H9 (cell line): ENCODE measurements around the gene KLHL2. TPM values are rescaled to one million over a fixed set of nuclear protein-coding genes. Genes with fewer than 3 reads are reported as not detected.

Experiments used
- DNase-seq: peaks from one replicate; pipeline ENCODE4 v3.0.0-alpha.2; 2017
- H2AFZ ChIP-seq: one replicate; pipeline ENCODE4 v1.6.1; 2013; ENCODE audit warnings: mild to moderate bottlenecking, low read length, control low read depth, moderate library complexity
- H2AK5ac ChIP-seq: 2 replicates; pipeline ENCODE4 v1.6.1; 2013; ENCODE audit warnings: low read length, control low read depth, mixed read lengths; ENCODE audit not compliant: insufficient read length
- H2BK120ac ChIP-seq: one replicate; pipeline ENCODE4 v1.6.1; 2013; ENCODE audit warnings: low read depth, mild to moderate bottlenecking, low read length, control low read depth, inconsistent platforms; ENCODE audit not compliant: poor library complexity, severe bottlenecking
- H2BK12ac ChIP-seq: 2 replicates; pipeline ENCODE4 v1.6.1; 2013; ENCODE audit warnings: low read length, control low read depth, mixed read lengths, low read depth; ENCODE audit not compliant: insufficient read length
- H2BK15ac ChIP-seq: 2 replicates; pipeline ENCODE4 v1.6.1; 2013; ENCODE audit warnings: low read depth, low read length, control low read depth
- H2BK20ac ChIP-seq: one replicate; pipeline ENCODE4 v1.6.1; 2013; ENCODE audit warnings: low read depth, mild to moderate bottlenecking, low read length, control low read depth, inconsistent platforms; ENCODE audit not compliant: poor library complexity, severe bottlenecking
- H2BK5ac ChIP-seq: 2 replicates; pipeline ENCODE4 v1.6.1; 2013; ENCODE audit warnings: low read length, control low read depth, mixed read lengths; ENCODE audit not compliant: insufficient read length
- H3K14ac ChIP-seq: 2 replicates; pipeline ENCODE4 v1.6.1; 2013; ENCODE audit warnings: low read length, control low read depth; ENCODE audit not compliant: insufficient read depth
- H3K18ac ChIP-seq: 2 replicates; pipeline ENCODE4 v1.6.1; 2013; ENCODE audit warnings: low read depth, mild to moderate bottlenecking, mixed read lengths, low read length, control low read depth; ENCODE audit not compliant: insufficient read length
- H3K23ac ChIP-seq: 2 replicates; pipeline ENCODE4 v1.6.1; 2013; ENCODE audit warnings: low read length, control low read depth, mixed read lengths, low read depth; ENCODE audit not compliant: insufficient read length
- H3K23me2 ChIP-seq: 2 replicates; pipeline ENCODE4 v1.6.1; 2013; ENCODE audit warnings: low read depth, mild to moderate bottlenecking, mixed read lengths, low read length, control low read depth; ENCODE audit not compliant: insufficient read length, poor library complexity, severe bottlenecking
- H3K27ac ChIP-seq: 2 replicates; pipeline ENCODE4 v1.5.1; 2013; ENCODE audit warnings: low read length, control low read depth, mixed read lengths, low read depth; ENCODE audit not compliant: insufficient read length
- H3K27me3 ChIP-seq: 2 replicates; pipeline ENCODE4 v1.6.1; 2013; ENCODE audit warnings: low read length, control low read depth, inconsistent platforms; ENCODE audit not compliant: insufficient read depth
- H3K4ac ChIP-seq: 2 replicates; pipeline ENCODE4 v1.6.1; 2013; ENCODE audit warnings: low read depth, mild to moderate bottlenecking, control low read depth, inconsistent platforms, low read length, moderate library complexity
- H3K4me1 ChIP-seq: 2 replicates; pipeline ENCODE4 v1.6.1; 2013; ENCODE audit warnings: low read length, control low read depth, inconsistent platforms; ENCODE audit not compliant: insufficient read depth
- H3K4me2 ChIP-seq: 2 replicates; pipeline ENCODE4 v1.6.1; 2013; ENCODE audit warnings: low read length, control low read depth, mixed read lengths; ENCODE audit not compliant: insufficient read length, insufficient read depth
- H3K56ac ChIP-seq: 2 replicates; pipeline ENCODE4 v1.6.1; 2013; ENCODE audit warnings: low read depth, mild to moderate bottlenecking, mixed read lengths, low read length, control low read depth; ENCODE audit not compliant: insufficient read length
- H3K79me1 ChIP-seq: 2 replicates; pipeline ENCODE4 v1.6.1; 2013; ENCODE audit warnings: low read depth, mild to moderate bottlenecking, moderate library complexity, low read length, control low read depth, inconsistent platforms; ENCODE audit not compliant: insufficient read depth, poor library complexity, severe bottlenecking
- H3K79me2 ChIP-seq: 2 replicates; pipeline ENCODE4 v1.6.1; 2013; ENCODE audit warnings: low read length, control low read depth, inconsistent platforms; ENCODE audit not compliant: insufficient read depth
- H3K9ac ChIP-seq: 2 replicates; pipeline ENCODE4 v1.6.1; 2013; ENCODE audit warnings: low read length, control low read depth, mixed read lengths; ENCODE audit not compliant: insufficient read length; ENCODE audit errors: extremely low read depth
- H3K9me3 ChIP-seq: one replicate; pipeline ENCODE4 v1.6.1; 2013; ENCODE audit warnings: low read depth, low read length, inconsistent platforms; ENCODE audit not compliant: control insufficient read depth
- H3T11ph ChIP-seq: one replicate; pipeline ENCODE4 v1.6.1; 2013; ENCODE audit warnings: mild to moderate bottlenecking, low read length, control low read depth, inconsistent platforms
- H4K20me1 ChIP-seq: one replicate; pipeline ENCODE4 v1.6.1; 2013; ENCODE audit not compliant: control insufficient read depth, insufficient read length, insufficient read depth
- H4K5ac ChIP-seq: 2 replicates; pipeline ENCODE4 v1.6.1; 2013; ENCODE audit warnings: low read depth, mild to moderate bottlenecking, mixed read lengths, low read length, control low read depth; ENCODE audit not compliant: insufficient read length
- H4K8ac ChIP-seq: replicated peaks from 2 replicates; pipeline ENCODE4 v1.6.1; 2013; ENCODE audit warnings: low read length, control low read depth, mixed read lengths, low read depth; ENCODE audit not compliant: insufficient read length
- H4K91ac ChIP-seq: 2 replicates; pipeline ENCODE4 v1.6.1; 2013; ENCODE audit warnings: low read depth, mild to moderate bottlenecking, moderate library complexity, mixed read lengths, low read length, control low read depth; ENCODE audit not compliant: insufficient read length
- H3K27ac Mint-ChIP-seq, 3 experiments: 2 replicates in 2 of 3; 3 replicates in 1 of 3; pipeline ENCODE4 v1.8.0; 2020 to 2021; ENCODE audit warnings: mixed read lengths in 3 of 3, mild to moderate bottlenecking in 1 of 3, moderate library complexity in 1 of 3
- H3K27me3 Mint-ChIP-seq: 2 replicates; pipeline ENCODE4 v1.8.0; 2021; ENCODE audit warnings: low read depth, mild to moderate bottlenecking, moderate library complexity, mixed read lengths
- H3K36me3 Mint-ChIP-seq, 3 experiments: 2 replicates in 2 of 3; 3 replicates in 1 of 3; pipeline ENCODE4 v1.8.0; 2020 to 2021; ENCODE audit warnings: low read depth in 3 of 3, mixed read lengths in 3 of 3; ENCODE audit not compliant: insufficient read depth in 1 of 3
- H3K4me1 Mint-ChIP-seq, 2 experiments: 2 replicates each; pipeline ENCODE4 v1.8.0; 2020; ENCODE audit warnings: mixed read lengths in 2 of 2
- H3K4me3 Mint-ChIP-seq, 2 experiments: 2 replicates in 1 of 2; 3 replicates in 1 of 2; pipeline ENCODE4 v1.8.0; 2020 to 2021; ENCODE audit warnings: mild to moderate bottlenecking in 2 of 2, mixed read lengths in 2 of 2, moderate library complexity in 1 of 2
- H3K9me3 Mint-ChIP-seq, 2 experiments: 2 replicates in 1 of 2; 3 replicates in 1 of 2; pipeline ENCODE4 v1.8.0; 2020; ENCODE audit warnings: mild to moderate bottlenecking in 2 of 2, mixed read lengths in 2 of 2, moderate library complexity in 1 of 2
- CTCF ChIP-seq: fragments of 200-600 bp; sonication (generic); conservative IDR thresholded peaks from 3 replicates; pipeline ENCODE4 v1.8.0; 2021; ENCODE audit warnings: antibody characterized with exemption, mild to moderate bottlenecking
- WGBS: extraction: QIAGEN DNeasy Blood & Tissue Kit; methylation state at CpG from one replicate; pipeline ENCODE4 v1.1.7; 2013; ENCODE audit warnings: missing lambda C conversion rate, low lambda C conversion rate, mixed read lengths; ENCODE audit not compliant: insufficient read length; ENCODE audit errors: extremely low coverage; 5-methylcytosine and 5-hydroxymethylcytosine counted together
- total RNA-seq: library from RNA; stranded (reverse); gene quantifications from 2 replicates; pipeline ENCODE4 v1.2.1, GENCODE V29; 2021

Gene KLHL2
- total RNA-seq, 1 experiment from 2014 or later, result 14.3 TPM

GRCh38 chr4:165308166-165308565 lies 100.8 kb downstream of the KLHL2 start:
- Histone ChIP-seq H4K91ac (no peak overlapping the region), H3K18ac (no peak overlapping the region), H2AFZ (no peak overlapping the region), H3K14ac (no peak overlapping the region), H3K9me3 (no peaks in the 10 kb centered on the region), H2AK5ac (no peak overlapping the region), H3T11ph (no peak overlapping the region), H3K79me1 (no peaks in the 10 kb centered on the region), H3K27ac (no peak overlapping the region), H2BK5ac (no peak overlapping the region), H3K4me2 (no peak overlapping the region), H3K4ac (no peak overlapping the region), H2BK15ac (no peak overlapping the region), H2BK120ac (no peak overlapping the region), H4K20me1 (no peaks in the 10 kb centered on the region), H2BK12ac (no peak overlapping the region), H3K23me2 (no peaks in the 10 kb centered on the region), H3K27me3 (no peaks in the 10 kb centered on the region), H3K79me2 (no peaks in the 10 kb centered on the region), H3K9ac (no peak overlapping the region), H4K5ac (no peak overlapping the region), H4K8ac (no peak overlapping the region), H3K23ac (no peak overlapping the region), H3K4me1 (no peaks in the 10 kb centered on the region), H2BK20ac (no peak overlapping the region), H3K56ac (no peak overlapping the region)
- no peaks in the 10 kb centered on the region for H3K4me1 Mint-ChIP-seq
- no peaks in the 10 kb centered on the region for H3K27me3 Mint-ChIP-seq
- DNase-seq, result no peak
- H3K9me3 Mint-ChIP-seq, result no peaks in the 10 kb centered on the region
- no peak overlapping the region for H3K4me3 Mint-ChIP-seq
- peaks cover 3 to 13% (median 5%) of the 10 kb centered on the region in 3 experiments; a peak in 4 of 7 replicates for H3K36me3 Mint-ChIP-seq
- WGBS, result no CpG with 5 or more reads among the region's 1 CpG
- TF ChIP-seq CTCF, result no peak
- no peak overlapping the region for H3K27ac Mint-ChIP-seq
